Body of pancreas (tissue), 4 donors: ENCODE measurements around the gene SLC39A10. TPM values are rescaled to one million over a fixed set of nuclear protein-coding genes. Genes with fewer than 3 reads are reported as not detected.
"Not testable (repeated sequence)": the region's sequence is repeated elsewhere in the genome, so short reads cannot be mapped to it uniquely, and the experiment has no call there.

Experiments
- ATAC-seq: fragments of 150-250 bp; one replicate; pipeline ENCODE4 v1.9.1; 2016
- DNase-seq, 4 donors: peaks; one replicate each; pipeline ENCODE4 v3.0.0-alpha.2; 2019
- H3K27ac ChIP-seq, 4 donors: fragments of 200-600 bp; sonication (generic); 1 replicate in 3 of 4; 2 replicates in 1 of 4; pipeline versions ENCODE4 v1.5.1 to v1.6.1; 2016 to 2019; ENCODE audit warnings: mild to moderate bottlenecking in 1 of 4, mixed read lengths in 1 of 4, moderate library complexity in 1 of 4
- H3K27me3 ChIP-seq, 2 donors: fragments of 200-600 bp; sonication (generic); one replicate each; pipeline ENCODE4 v1.6.0; 2016; ENCODE audit warnings: mild to moderate bottlenecking in 1 of 2
- H3K36me3 ChIP-seq, 2 donors: fragments of 200-600 bp; sonication (generic); replicated peaks in 1 of 2; 2 replicates each; pipeline ENCODE4 v1.5.1; 2016; ENCODE audit warnings: low read depth in 2 of 2; ENCODE audit not compliant: insufficient read depth in 1 of 2
- H3K4me1 ChIP-seq: fragments of 200-600 bp; sonication (generic); one replicate; pipeline ENCODE4 v1.6.0; 2016
- H3K4me3 ChIP-seq, 2 donors: fragments of 200-600 bp; sonication (generic); 1 replicate in 1 of 2; 2 replicates in 1 of 2; pipeline ENCODE4 v1.5.1; 2016 to 2019
- H3K9me3 ChIP-seq, 3 donors: fragments of 200-600 bp; sonication (generic); 1 replicate in 2 of 3; 2 replicates in 1 of 3; pipeline ENCODE4 v1.5.1; 2016
- POLR2A ChIP-seq, 3 donors: fragments of 450-650 bp; IDR thresholded peaks; one replicate each; pipeline ENCODE4 v1.6.1; 2016; ENCODE audit warnings: antibody characterized with exemption in 3 of 3, mild to moderate bottlenecking in 2 of 3
- WGBS, 2 donors: methylation state at CpG; one replicate each; pipeline ENCODE4 v1.1.5; 2017; 5-methylcytosine and 5-hydroxymethylcytosine counted together
- intact Hi-C: fragments of 100-400 bp; cut with DNase I; formaldehyde crosslinking; loops from one replicate; pipeline ENCODE4 v1.15.1; 2023
- total RNA-seq, 2 donors: library from RNA; depleted of rRNA; stranded (reverse); fragments of >200 nt; gene quantifications; one replicate each; pipeline ENCODE4 v1.1.0, GENCODE V29; 2016
- TF ChIP-seq, protein P1 (sequence below), 7 experiments: fragments of 450-650 bp in 4 of 7; fragments of 200-600 bp in 3 of 7; sonication (generic) in 3 of 7; IDR thresholded peaks; one replicate each; pipeline ENCODE4 v1.5.1; 2016 to 2019; ENCODE audit warnings: antibody characterized with exemption in 7 of 7

The SLC39A10 gene
- total RNA-seq, 2 donors from 2014 or later, result 17.8 to 18.7 TPM

GRCh38 chr2:195686564-195686963 is 29.5 kb downstream of the SLC39A10 start:
- no peak for TF ChIP-seq POLR2A (IDR thresholded peaks at IDR 0.05)
- no peak overlapping the region for H3K4me3 ChIP-seq
- no peak for ATAC-seq

DNA sequence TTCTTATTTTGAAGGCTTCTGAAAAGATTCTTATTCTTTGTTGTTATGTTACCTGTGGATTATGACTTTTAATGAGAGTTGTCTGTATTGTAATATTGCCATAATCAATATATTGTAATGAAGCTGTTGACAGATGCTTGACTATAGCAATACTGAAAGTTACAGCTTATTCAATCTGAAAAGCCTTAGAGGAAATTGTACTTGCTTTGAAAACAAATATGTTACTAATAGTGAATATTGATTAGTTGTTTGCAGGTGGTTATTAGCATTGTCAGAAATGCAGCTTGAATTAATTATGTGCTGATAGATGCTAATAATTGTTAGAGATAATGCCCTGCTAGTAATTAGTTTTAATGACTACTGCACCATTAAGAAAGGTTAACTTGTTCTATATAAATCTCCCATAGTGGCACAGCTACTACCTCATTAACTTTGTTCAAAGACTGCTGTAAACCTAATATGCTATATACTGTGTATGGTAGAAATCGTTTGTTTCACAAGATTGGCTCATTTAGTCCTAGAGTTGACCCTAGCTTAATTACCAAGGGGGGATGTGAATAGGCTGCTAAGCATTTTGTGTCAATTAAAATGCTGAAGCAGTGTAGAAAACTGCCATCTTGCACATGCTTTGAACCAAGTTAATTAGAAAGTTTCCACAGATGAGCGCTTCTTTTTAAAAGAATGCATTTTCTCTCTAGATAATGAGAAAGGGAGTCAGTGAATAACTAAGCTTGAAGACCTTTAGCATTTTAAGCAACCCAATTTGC is 30.5 kb downstream of the SLC39A10 start:
- peaks cover 0 to 7% (median 0%) of the 10 kb centered on the region in 3 donors for H3K9me3 ChIP-seq
- WGBS, 2 donors, result 62 to 71% methylated on average over 2 of the region's 2 CpGs
- peaks cover 6% of the 10 kb centered on the region for H3K4me1 ChIP-seq
- ATAC-seq (no peak), DNase-seq (no peak)
- TF ChIP-seq, protein P1, sequence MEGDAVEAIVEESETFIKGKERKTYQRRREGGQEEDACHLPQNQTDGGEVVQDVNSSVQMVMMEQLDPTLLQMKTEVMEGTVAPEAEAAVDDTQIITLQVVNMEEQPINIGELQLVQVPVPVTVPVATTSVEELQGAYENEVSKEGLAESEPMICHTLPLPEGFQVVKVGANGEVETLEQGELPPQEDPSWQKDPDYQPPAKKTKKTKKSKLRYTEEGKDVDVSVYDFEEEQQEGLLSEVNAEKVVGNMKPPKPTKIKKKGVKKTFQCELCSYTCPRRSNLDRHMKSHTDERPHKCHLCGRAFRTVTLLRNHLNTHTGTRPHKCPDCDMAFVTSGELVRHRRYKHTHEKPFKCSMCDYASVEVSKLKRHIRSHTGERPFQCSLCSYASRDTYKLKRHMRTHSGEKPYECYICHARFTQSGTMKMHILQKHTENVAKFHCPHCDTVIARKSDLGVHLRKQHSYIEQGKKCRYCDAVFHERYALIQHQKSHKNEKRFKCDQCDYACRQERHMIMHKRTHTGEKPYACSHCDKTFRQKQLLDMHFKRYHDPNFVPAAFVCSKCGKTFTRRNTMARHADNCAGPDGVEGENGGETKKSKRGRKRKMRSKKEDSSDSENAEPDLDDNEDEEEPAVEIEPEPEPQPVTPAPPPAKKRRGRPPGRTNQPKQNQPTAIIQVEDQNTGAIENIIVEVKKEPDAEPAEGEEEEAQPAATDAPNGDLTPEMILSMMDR (IDR thresholded peaks at IDR 0.05), result no peak
- no peak for TF ChIP-seq POLR2A (IDR thresholded peaks at IDR 0.05)
- no peaks in the 10 kb centered on the region for H3K36me3 ChIP-seq
- intact Hi-C loops, result no loop called here
- no peaks in the 10 kb centered on the region for H3K27me3 ChIP-seq
- H3K27ac ChIP-seq, result no peak overlapping the region
- H3K4me3 ChIP-seq, result no peak overlapping the region

More at GRCh38 chr2:195686564-195686963, 29.5 kb downstream of the SLC39A10 start:
- peak in 1 of 4 donors; percentile 33 for DNase-seq
- Histone ChIP-seq H3K27me3 (no peaks in the 10 kb centered on the region), H3K27ac (no peak overlapping the region), H3K36me3 (no peaks in the 10 kb centered on the region), H3K9me3 (no peaks in the 10 kb centered on the region), H3K4me1 (peaks cover 6% of the 10 kb centered on the region)
- intact Hi-C loops, result no loop called here

GRCh38 chr2:195692531-195692930 is 35.5 kb downstream of the SLC39A10 start:
- DNase-seq, H3K4me1 ChIP-seq, H3K27me3 ChIP-seq, H3K4me3 ChIP-seq, ATAC-seq, H3K36me3 ChIP-seq, H3K27ac ChIP-seq, intact Hi-C loops: not testable (repeated sequence)
- H3K9me3 ChIP-seq, result peaks cover 0 to 12% (median 0%) of the 10 kb centered on the region in 3 donors
- WGBS, 2 donors, result 81 to 82% methylated on average over 3 of the region's 3 CpGs

DNA sequence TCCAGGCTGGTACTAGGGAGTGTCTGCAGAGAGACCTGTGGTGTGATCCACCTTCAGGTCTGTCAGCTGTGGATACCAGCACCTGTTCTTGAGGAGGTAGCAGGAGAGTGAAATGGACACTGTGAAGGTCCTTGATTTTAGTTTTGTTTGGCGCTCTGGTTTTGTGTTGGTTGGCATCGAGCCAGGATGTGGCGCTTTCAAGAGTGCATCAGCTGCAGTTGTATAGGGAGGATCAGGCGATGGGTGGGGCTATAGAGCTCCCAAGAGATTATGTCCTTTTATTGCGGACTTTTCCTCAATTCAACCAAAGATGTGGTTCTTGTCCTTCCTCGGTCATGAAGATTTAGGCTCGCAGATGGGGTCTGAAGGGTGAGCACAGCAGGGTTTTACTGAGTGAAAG is 37.5 kb downstream of the SLC39A10 start:
- Histone ChIP-seq H3K27me3 (no peaks in the 10 kb centered on the region), H3K27ac (no peak overlapping the region), H3K4me1 (no peaks in the 10 kb centered on the region), H3K4me3 (no peak overlapping the region), H3K9me3 (peaks cover 0 to 15% (median 0%) of the 10 kb centered on the region in 3 donors), H3K36me3 (peaks cover 0 to 9% of the 10 kb centered on the region in 2 donors)
- DNase-seq (no peak), ATAC-seq (no peak)
- no peak for TF ChIP-seq POLR2A (IDR thresholded peaks at IDR 0.05)
- TF ChIP-seq, protein P1 (IDR thresholded peaks at IDR 0.05), result no peak
- WGBS, 2 donors, result 88 to 93% methylated on average over 7 of the region's 7 CpGs
- intact Hi-C loops, result no loop called here

- Histone ChIP-seq H3K36me3 (peaks cover 0 to 9% of the 10 kb centered on the region in 2 donors), H3K4me1 (no peaks in the 10 kb centered on the region), H3K27me3 (no peaks in the 10 kb centered on the region), H3K4me3 (no peak overlapping the region), H3K27ac (no peak overlapping the region), H3K9me3 (peaks cover 0 to 20% (median 0%) of the 10 kb centered on the region in 3 donors)
- intact Hi-C loops, result no loop called here
- 90 to 95% methylated on average over 5 to 8 of the region's 8 CpGs for WGBS, 2 donors
- no peak for DNase-seq
- ATAC-seq, result no peak
- TF ChIP-seq, protein P1 (IDR thresholded peaks at IDR 0.05), result no peak
- no peak for TF ChIP-seq POLR2A (IDR thresholded peaks at IDR 0.05)
Measured at GRCh38 chr2:195695002-195695631, 38.1 kb downstream of the SLC39A10 start.
